ENCODE measurements around the gene SPG11.

Gene SPG11

GRCh38 chr15:44516436-44516835 lies 147.0 kb downstream of the SPG11 start:
- DNase-seq, result no peak
